ENCODE results near the gene ARHGEF16.
A peak's percentile ranks its signal among the peaks of the same experiment; 100 is the strongest.

ARHGEF16 gene

DNA sequence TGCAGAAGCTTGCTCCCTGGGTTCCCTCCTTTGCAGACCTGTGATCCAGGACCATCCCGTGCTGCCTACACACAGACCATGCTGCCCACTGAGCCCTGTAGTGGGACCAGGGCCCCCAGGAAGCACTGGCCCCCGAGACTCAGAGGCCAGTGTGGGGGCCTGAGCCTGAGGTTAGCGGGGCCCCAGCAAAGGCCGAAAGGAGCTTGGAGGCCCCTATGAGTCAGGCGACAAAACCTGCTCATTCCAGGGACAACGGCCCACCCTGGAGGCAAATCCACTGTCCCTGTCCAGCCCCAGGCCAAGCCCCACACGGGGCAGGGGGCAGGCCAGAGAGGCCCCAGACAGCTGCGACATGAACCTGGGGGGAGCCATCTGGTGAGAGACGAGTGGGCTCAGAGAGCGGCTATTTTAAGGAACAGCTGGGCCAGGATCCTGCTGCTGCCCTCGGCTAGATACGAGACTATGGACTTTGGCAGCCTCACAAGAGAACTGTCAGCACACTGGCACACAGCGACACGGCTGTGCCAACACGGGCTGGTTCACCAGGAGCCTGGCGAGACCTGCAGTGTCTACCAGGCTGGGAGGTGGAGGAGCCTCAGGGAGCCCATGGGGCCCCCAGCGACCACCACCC lies 74.7 kb downstream of the ARHGEF16 start:
- Histone ChIP-seq H3K27me3 (ENCODE audit: control insufficient read depth, insufficient read depth, low read length) (peaks cover 6% of the 10 kb centered on the region), H3K4me3 (ENCODE audit: low read length) (no peak overlapping the region)
- WGBS (ENCODE audit: insufficient coverage, insufficient read length): no CpG with 5 or more reads among the region's 17 CpGs

DNA sequence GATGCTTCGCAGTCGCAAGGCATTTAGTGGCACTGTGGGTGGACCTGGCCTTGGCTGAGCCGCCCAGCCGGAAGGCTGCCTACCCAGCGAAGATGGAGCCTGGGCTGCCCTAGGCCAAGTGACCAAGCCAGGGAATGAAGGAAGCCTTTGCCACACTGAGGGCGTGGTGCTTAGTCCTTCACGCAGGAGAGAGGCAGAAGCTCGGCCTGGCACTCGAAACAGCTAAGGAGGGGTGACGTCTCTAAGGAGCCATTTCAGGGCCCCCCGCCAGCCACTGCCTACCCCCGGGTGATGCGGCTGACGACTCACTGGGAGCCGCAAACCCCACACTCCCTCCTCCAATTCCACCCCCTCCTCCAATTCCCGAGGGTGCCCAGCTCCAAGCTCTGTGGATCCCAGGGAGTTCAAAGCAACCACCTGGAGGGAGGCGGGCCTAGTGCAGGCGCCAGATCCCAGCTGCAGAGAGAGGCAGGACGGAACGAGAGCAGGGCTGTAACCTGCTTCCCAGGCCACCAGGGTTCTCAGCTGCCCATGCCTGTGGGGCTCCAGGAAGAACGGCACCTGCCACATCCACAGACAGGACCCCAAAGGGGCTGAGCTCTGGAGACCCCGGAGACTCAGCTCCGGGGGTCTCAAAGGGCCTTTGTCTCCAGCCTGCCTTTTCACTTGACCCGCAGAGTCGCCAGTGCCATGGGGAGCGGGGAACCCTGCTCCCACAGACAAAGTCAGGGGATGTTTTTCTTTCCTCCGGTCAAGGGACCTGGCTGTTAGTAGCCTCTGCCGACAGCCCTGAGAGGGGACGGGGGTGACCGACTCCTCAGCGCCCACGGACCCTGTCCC lies 75.8 kb downstream of the ARHGEF16 start:
- peaks cover 7% of the 10 kb centered on the region; the same call in 1 of the 2 replicates for H3K4me1 ChIP-seq (ENCODE audit: control insufficient read depth, insufficient read depth, low read length)
- H3K9me3 ChIP-seq (ENCODE audit: control insufficient read depth, insufficient read depth, low read length): no peaks in the 10 kb centered on the region
- peaks cover 6% of the 10 kb centered on the region for H3K27me3 ChIP-seq (ENCODE audit: control insufficient read depth, insufficient read depth, low read length)
- peak overlapping the region; percentile 41; the same call in 1 of the 2 replicates for H3K4me3 ChIP-seq (ENCODE audit: low read length)
- no peaks in the 10 kb centered on the region for H3K36me3 ChIP-seq (ENCODE audit: control insufficient read depth, insufficient read depth, low read length)
- no peak overlapping the region for H3K27ac ChIP-seq (ENCODE audit: low read length)
- no peak for DNase-seq (ENCODE audit: low read depth, low spot score)
- WGBS (ENCODE audit: insufficient coverage, insufficient read length): no CpG with 5 or more reads among the region's 32 CpGs

More for the DNA sequence above, 74.7 kb downstream of the ARHGEF16 start:
- H3K36me3 ChIP-seq (ENCODE audit: control insufficient read depth, insufficient read depth, low read length): no peaks in the 10 kb centered on the region
- no peak for DNase-seq (ENCODE audit: low read depth, low spot score)
- H3K9me3 ChIP-seq (ENCODE audit: control insufficient read depth, insufficient read depth, low read length): no peaks in the 10 kb centered on the region
- peaks cover 7% of the 10 kb centered on the region; the same call in 1 of the 2 replicates for H3K4me1 ChIP-seq (ENCODE audit: control insufficient read depth, insufficient read depth, low read length)
- H3K27ac ChIP-seq (ENCODE audit: low read length): no peak overlapping the region

Data from iPS DF 6.9 (cell line).